Vagina (tissue), 2 donors: ENCODE measurements around the gene NFE2L1. TPM values are rescaled to one million over a fixed set of nuclear protein-coding genes. Genes with fewer than 3 reads are reported as not detected.

Experiments used
- DNase-seq, 2 donors: peaks; one replicate each; pipeline ENCODE4 v3.0.0-alpha.2; 2017; ENCODE audit errors: extremely low spot score in 2 of 2
- H3K27ac ChIP-seq: fragments of 200-600 bp; sonication (generic); one replicate; pipeline ENCODE4 v1.5.1; 2019
- H3K27me3 ChIP-seq: fragments of 200-600 bp; sonication (generic); one replicate; pipeline ENCODE4 v1.5.1; 2019
- H3K36me3 ChIP-seq, 2 donors: fragments of 200-600 bp; sonication (generic); one replicate each; pipeline ENCODE4 v1.5.1; 2017 to 2019
- H3K4me1 ChIP-seq: fragments of 200-600 bp; sonication (generic); one replicate; pipeline ENCODE4 v1.5.1; 2019
- H3K4me3 ChIP-seq, 2 donors: fragments of 200-600 bp; sonication (generic); 1 replicate in 1 of 2; 2 replicates in 1 of 2; pipeline ENCODE4 v1.5.1; 2016 to 2019
- H3K9me3 ChIP-seq: fragments of 200-600 bp; sonication (generic); one replicate; pipeline ENCODE4 v1.5.1; 2019
- POLR2A ChIP-seq, 2 donors: fragments of 450-650 bp; IDR thresholded peaks; one replicate each; pipeline ENCODE4 v1.6.1; 2017; ENCODE audit warnings: antibody characterized with exemption in 2 of 2, mild to moderate bottlenecking in 2 of 2, moderate library complexity in 2 of 2
- POLR2AphosphoS5 ChIP-seq, 2 donors: sonication (generic); formaldehyde crosslinking; IDR thresholded peaks; one replicate each; pipeline ENCODE4 v1.9.0; 2017; ENCODE audit warnings: antibody characterized with exemption in 2 of 2, mild to moderate bottlenecking in 2 of 2, low read depth in 1 of 2; ENCODE audit not compliant: insufficient read depth in 1 of 2
- intact Hi-C: fragments of 100-400 bp; cut with DNase I; formaldehyde crosslinking; loops from one replicate; pipeline ENCODE4 v1.15.1; 2023
- total RNA-seq: library from RNA; depleted of rRNA; stranded (reverse); fragments of >200 nt; gene quantifications from one replicate; pipeline ENCODE4 v1.2.3, GENCODE V29; 2016
- TF ChIP-seq, protein P1 (sequence below), 3 experiments: fragments of 450-650 bp in 2 of 3; fragments of 200-600 bp in 1 of 3; sonication (generic) in 1 of 3; IDR thresholded peaks; one replicate each; pipeline ENCODE4 v1.5.1; 2017 to 2019; ENCODE audit warnings: antibody characterized with exemption in 3 of 3, mild to moderate bottlenecking in 2 of 3, moderate library complexity in 2 of 3

NFE2L1 gene
- total RNA-seq, 1 donor from 2014 or later = 190 TPM

DNA sequence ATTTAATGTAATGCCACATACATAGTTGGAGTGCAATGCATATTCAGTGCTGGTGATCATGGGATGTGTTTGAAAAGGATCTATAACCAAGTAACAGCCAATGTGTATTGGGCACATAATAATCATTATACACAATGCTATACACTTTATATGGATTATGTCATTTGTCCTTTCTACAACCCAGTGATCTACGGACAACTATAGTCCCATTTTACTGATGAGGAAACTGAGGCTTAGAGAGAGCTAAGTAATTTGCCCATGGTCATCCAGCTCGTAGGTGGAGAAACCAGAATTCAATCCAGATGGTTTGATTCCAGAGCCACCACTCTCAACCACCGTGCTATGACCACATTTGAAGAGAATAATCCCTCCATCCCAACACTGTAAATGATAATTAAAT is 38.0 kb upstream of the NFE2L1 start:
- H3K9me3 ChIP-seq = no peaks in the 10 kb centered on the region
- H3K27ac ChIP-seq = no peak overlapping the region
- no peak for DNase-seq
- H3K27me3 ChIP-seq = no peaks in the 10 kb centered on the region
- intact Hi-C loops = no loop called here
- H3K36me3 ChIP-seq = no peaks in the 10 kb centered on the region
- H3K4me1 ChIP-seq = peaks cover 12% of the 10 kb centered on the region
- no peak overlapping the region for H3K4me3 ChIP-seq
- TF ChIP-seq POLR2AphosphoS5 (IDR thresholded peaks at IDR 0.05; ENCODE audit: insufficient read depth in 1 of 2, low read depth in 1 of 2) (no peak), POLR2A (IDR thresholded peaks at IDR 0.05) (no peak)
- TF ChIP-seq, protein P1, sequence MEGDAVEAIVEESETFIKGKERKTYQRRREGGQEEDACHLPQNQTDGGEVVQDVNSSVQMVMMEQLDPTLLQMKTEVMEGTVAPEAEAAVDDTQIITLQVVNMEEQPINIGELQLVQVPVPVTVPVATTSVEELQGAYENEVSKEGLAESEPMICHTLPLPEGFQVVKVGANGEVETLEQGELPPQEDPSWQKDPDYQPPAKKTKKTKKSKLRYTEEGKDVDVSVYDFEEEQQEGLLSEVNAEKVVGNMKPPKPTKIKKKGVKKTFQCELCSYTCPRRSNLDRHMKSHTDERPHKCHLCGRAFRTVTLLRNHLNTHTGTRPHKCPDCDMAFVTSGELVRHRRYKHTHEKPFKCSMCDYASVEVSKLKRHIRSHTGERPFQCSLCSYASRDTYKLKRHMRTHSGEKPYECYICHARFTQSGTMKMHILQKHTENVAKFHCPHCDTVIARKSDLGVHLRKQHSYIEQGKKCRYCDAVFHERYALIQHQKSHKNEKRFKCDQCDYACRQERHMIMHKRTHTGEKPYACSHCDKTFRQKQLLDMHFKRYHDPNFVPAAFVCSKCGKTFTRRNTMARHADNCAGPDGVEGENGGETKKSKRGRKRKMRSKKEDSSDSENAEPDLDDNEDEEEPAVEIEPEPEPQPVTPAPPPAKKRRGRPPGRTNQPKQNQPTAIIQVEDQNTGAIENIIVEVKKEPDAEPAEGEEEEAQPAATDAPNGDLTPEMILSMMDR (IDR thresholded peaks at IDR 0.05) = no peak

- peaks cover 12% of the 10 kb centered on the region for H3K4me1 ChIP-seq
- no peaks in the 10 kb centered on the region for H3K9me3 ChIP-seq
- H3K27ac ChIP-seq = no peak overlapping the region
- intact Hi-C loops = no loop called here
- H3K4me3 ChIP-seq = peak overlapping the region; percentile 14 to 44
- TF ChIP-seq POLR2AphosphoS5 (IDR thresholded peaks at IDR 0.05; ENCODE audit: insufficient read depth in 1 of 2, low read depth in 1 of 2) = no peak
- no peaks in the 10 kb centered on the region for H3K36me3 ChIP-seq
- H3K27me3 ChIP-seq = no peaks in the 10 kb centered on the region
- no peak for DNase-seq
Observed at GRCh38 chr17:48011405-48012150, 36.6 kb upstream of the NFE2L1 start.

- H3K4me3 ChIP-seq = peak overlapping the region; percentile 14 to 44
- intact Hi-C loops = no loop called here
- no peak for DNase-seq
- no peak for TF ChIP-seq POLR2AphosphoS5 (IDR thresholded peaks at IDR 0.05; ENCODE audit: insufficient read depth in 1 of 2, low read depth in 1 of 2)
- TF ChIP-seq POLR2A (IDR thresholded peaks at IDR 0.05) = no peak
- TF ChIP-seq, protein P1 (IDR thresholded peaks at IDR 0.05) = no peak
- no peak overlapping the region for H3K27ac ChIP-seq
- peaks cover 12% of the 10 kb centered on the region for H3K4me1 ChIP-seq
- H3K36me3 ChIP-seq = no peaks in the 10 kb centered on the region
- H3K27me3 ChIP-seq = no peaks in the 10 kb centered on the region
- no peaks in the 10 kb centered on the region for H3K9me3 ChIP-seq
Observed at GRCh38 chr17:48012151-48012520, 36.0 kb upstream of the NFE2L1 start.

DNA sequence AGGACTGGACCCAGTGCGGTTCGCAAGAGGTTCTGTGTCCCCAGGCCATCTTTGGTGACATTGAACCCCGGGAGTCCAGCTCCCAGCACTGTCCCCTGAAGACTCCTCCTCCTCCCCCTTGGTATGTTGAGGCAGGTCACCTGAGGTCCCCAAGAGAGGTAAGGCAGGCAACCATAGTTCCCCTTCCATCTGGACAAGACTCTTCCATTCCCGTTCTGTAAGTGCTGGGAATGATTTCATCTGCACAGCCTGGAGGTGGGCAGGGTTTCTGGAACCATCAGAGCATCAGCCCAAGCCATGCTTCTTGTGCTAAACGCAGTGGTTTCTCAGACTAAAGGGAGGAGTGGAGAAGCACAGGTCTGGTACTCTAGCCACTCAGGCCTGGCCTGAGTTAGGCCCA is 35.5 kb upstream of the NFE2L1 start:
- intact Hi-C loops = no loop called here
- Histone ChIP-seq H3K36me3 (no peaks in the 10 kb centered on the region), H3K9me3 (no peaks in the 10 kb centered on the region), H3K4me3 (peak overlapping the region in 1 of 2 donors; percentile 44), H3K27me3 (no peaks in the 10 kb centered on the region), H3K4me1 (peaks cover 12% of the 10 kb centered on the region), H3K27ac (no peak overlapping the region)
- TF ChIP-seq, protein P1 (IDR thresholded peaks at IDR 0.05) = no peak
- TF ChIP-seq POLR2AphosphoS5 (IDR thresholded peaks at IDR 0.05; ENCODE audit: insufficient read depth in 1 of 2, low read depth in 1 of 2) (no peak), POLR2A (IDR thresholded peaks at IDR 0.05) (no peak)
- no peak for DNase-seq

DNA sequence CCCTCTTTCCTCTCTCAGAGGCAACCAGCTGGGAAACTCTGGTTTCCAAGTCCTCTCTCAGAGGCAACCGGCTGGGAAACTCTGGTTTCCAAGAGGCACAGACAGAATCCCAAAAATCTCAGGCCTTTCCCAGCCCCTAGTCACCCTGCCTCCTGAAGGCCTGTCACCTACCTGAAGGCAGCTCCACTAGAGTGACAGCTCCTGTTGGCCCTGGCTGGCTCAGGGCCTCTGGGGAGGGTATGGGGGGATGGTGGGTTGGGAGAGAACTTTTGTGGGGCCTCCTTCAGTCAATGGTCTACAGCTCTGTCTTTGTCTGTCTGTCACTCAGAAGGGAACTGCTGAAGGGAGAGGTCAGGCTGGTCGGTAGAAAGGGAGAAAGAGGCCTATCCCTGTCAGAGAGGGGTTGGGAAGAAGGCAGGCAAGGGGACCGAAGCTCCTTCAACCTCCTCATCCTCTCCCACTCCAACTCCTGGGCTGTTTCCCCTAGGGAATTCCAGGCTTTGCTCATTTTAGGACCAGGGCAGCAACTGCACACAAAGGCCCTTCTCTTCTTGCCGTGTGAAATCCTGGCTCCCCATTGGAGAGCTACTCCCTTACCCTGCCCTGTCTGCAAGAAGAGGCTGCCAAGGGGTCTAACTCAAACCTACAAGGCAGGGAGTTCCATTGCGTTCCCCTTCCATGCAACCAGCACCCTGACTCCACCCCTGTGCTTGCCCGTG is 34.1 kb upstream of the NFE2L1 start:
- H3K9me3 ChIP-seq = no peaks in the 10 kb centered on the region
- no peak for TF ChIP-seq POLR2A (IDR thresholded peaks at IDR 0.05)
- TF ChIP-seq POLR2AphosphoS5 (IDR thresholded peaks at IDR 0.05; ENCODE audit: insufficient read depth in 1 of 2, low read depth in 1 of 2) = no peak
- TF ChIP-seq, protein P1 (IDR thresholded peaks at IDR 0.05) = no peak
- no peaks in the 10 kb centered on the region for H3K36me3 ChIP-seq
- no peaks in the 10 kb centered on the region for H3K27me3 ChIP-seq
- peaks cover 12% of the 10 kb centered on the region for H3K4me1 ChIP-seq
- no peak overlapping the region for H3K27ac ChIP-seq
- intact Hi-C loops = no loop called here
- no peak for DNase-seq
- H3K4me3 ChIP-seq = no peak overlapping the region
